ENCODE data around the gene FBXW2.
A peak's percentile ranks its signal among the peaks of the same experiment; 100 is the strongest.
"Not testable (repeated sequence)": the region's sequence is repeated elsewhere in the genome, so short reads cannot be mapped to it uniquely, and the experiment has no call there.

Gene FBXW2

DNA sequence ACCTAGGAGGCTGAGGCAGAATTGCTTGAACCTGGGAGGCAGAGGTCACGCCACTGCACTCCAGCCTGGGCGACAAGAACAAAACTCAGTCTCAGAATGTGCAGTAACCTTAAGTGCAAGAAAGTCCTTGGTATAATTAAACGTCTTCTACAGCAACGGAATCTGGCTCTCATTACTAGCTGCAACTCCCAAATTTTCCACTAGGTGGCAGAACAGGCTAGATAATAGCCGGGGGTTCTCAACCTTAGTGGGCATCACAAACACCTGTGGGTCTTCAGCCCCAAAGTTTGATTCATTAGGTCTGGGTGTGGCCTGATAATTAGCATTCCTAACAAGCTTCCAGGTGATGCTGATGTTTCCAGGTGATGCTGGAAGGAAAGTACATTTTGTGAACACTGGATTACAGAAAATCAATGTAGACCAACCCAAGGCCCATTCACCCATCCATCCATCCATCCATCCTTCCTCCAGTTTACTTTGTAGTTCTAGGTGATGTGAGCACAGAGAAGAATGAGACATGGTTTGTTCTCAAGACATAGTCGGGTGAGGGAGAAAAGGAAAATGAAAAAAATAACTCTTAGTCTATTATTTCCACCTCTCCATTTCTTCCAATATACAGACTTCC lies 37.3 kb downstream of the FBXW2 start:
- Histone ChIP-seq H3K14ac (ENCODE audit: low read length) (no peak overlapping the region), H3K4ac (ENCODE audit: low read length) (no peak overlapping the region), H2BK5ac (ENCODE audit: low read length) (no peak overlapping the region), H2BK120ac (ENCODE audit: low read depth, low read length) (no peak overlapping the region), H2AFZ (ENCODE audit: low read length) (no peak overlapping the region), H3K9me3 (replicated peaks in 1 of 2; ENCODE audit: control insufficient read depth in 2 of 2, insufficient read depth in 1 of 2, low read depth in 1 of 2, low read length in 2 of 2) (no peaks in the 10 kb centered on the region), H3K79me1 (ENCODE audit: low read depth, low read length) (no peaks in the 10 kb centered on the region), H4K91ac (ENCODE audit: low read depth, low read length, poor library complexity) (no peak overlapping the region), H3K36me3 (replicated peaks in 1 of 2; ENCODE audit: control insufficient read depth in 2 of 2, insufficient read depth in 2 of 2, low read length in 2 of 2) (peaks cover 6 to 42% of the 10 kb centered on the region in 2 donors), H3K4me3 (ENCODE audit: low read length in 2 of 2) (no peak overlapping the region), H3K9ac (ENCODE audit: low read depth, low read length, poor library complexity) (no peak overlapping the region), H3K23ac (ENCODE audit: low read depth, low read length, poor library complexity) (no peak overlapping the region), H2BK12ac (ENCODE audit: low read length) (no peak overlapping the region), H3K18ac (ENCODE audit: low read length) (no peak overlapping the region), H2BK15ac (ENCODE audit: low read length) (no peak overlapping the region), H3K27ac (replicated peaks; ENCODE audit: low read length) (no peak overlapping the region), H3K4me1 (ENCODE audit: control insufficient read depth in 2 of 2, insufficient read depth in 1 of 2, low read depth in 1 of 2, low read length in 2 of 2) (no peaks in the 10 kb centered on the region), H4K8ac (ENCODE audit: low read depth, low read length) (no peak overlapping the region), H3K27me3 (ENCODE audit: control insufficient read depth in 3 of 3, insufficient read depth in 3 of 3, low read depth in 1 of 3, low read length in 3 of 3) (no peaks in the 10 kb centered on the region), H3K4me2 (ENCODE audit: insufficient read depth, low read length, poor library complexity, severe bottlenecking) (no peak overlapping the region), H2AK5ac (ENCODE audit: low read depth, low read length) (no peak overlapping the region)
- peak; percentile 71 for DNase-seq (ENCODE audit: low spot score)
- WGBS, 2 donors (ENCODE audit: extremely low coverage in 2 of 2, insufficient read length in 2 of 2, insufficient replicate concordance in 1 of 2): no CpG with 5 or more reads among the region's 6 CpGs

- no peak overlapping the region for H3K4ac ChIP-seq (ENCODE audit: low read length)
- H2BK120ac ChIP-seq (ENCODE audit: low read depth, low read length): no peak overlapping the region
- H2AK5ac ChIP-seq (ENCODE audit: low read depth, low read length): no peak overlapping the region
- no peak overlapping the region for H2BK5ac ChIP-seq (ENCODE audit: low read length)
- H2AFZ ChIP-seq (ENCODE audit: low read length): no peak overlapping the region
- H3K27ac ChIP-seq (replicated peaks; ENCODE audit: low read length): no peak overlapping the region
- no peak overlapping the region for H4K91ac ChIP-seq (ENCODE audit: low read depth, low read length, poor library complexity)
- no peak overlapping the region for H3K23ac ChIP-seq (ENCODE audit: low read depth, low read length, poor library complexity)
- H3K79me1 ChIP-seq (ENCODE audit: low read depth, low read length): no peaks in the 10 kb centered on the region
- H3K9ac ChIP-seq (ENCODE audit: low read depth, low read length, poor library complexity): no peak overlapping the region
- WGBS, 2 donors (ENCODE audit: extremely low coverage in 2 of 2, insufficient read length in 2 of 2, insufficient replicate concordance in 1 of 2): no CpG with 5 or more reads among the region's 2 CpGs
- H3K4me3 ChIP-seq (ENCODE audit: low read length in 2 of 2): no peak overlapping the region
- no peaks in the 10 kb centered on the region for H3K4me1 ChIP-seq (ENCODE audit: control insufficient read depth in 2 of 2, insufficient read depth in 1 of 2, low read depth in 1 of 2, low read length in 2 of 2)
- H3K36me3 ChIP-seq (replicated peaks in 1 of 2; ENCODE audit: control insufficient read depth in 2 of 2, insufficient read depth in 2 of 2, low read length in 2 of 2): peaks cover 5 to 34% of the 10 kb centered on the region in 2 donors
- H3K4me2 ChIP-seq (ENCODE audit: insufficient read depth, low read length, poor library complexity, severe bottlenecking): no peak overlapping the region
- H3K27me3 ChIP-seq (ENCODE audit: control insufficient read depth in 3 of 3, insufficient read depth in 3 of 3, low read depth in 1 of 3, low read length in 3 of 3): no peaks in the 10 kb centered on the region
- H3K9me3 ChIP-seq (replicated peaks in 1 of 2; ENCODE audit: control insufficient read depth in 2 of 2, insufficient read depth in 1 of 2, low read depth in 1 of 2, low read length in 2 of 2): no peaks in the 10 kb centered on the region
- no peak overlapping the region for H3K18ac ChIP-seq (ENCODE audit: low read length)
- H4K8ac ChIP-seq (ENCODE audit: low read depth, low read length): no peak overlapping the region
- H3K14ac ChIP-seq (ENCODE audit: low read length): no peak overlapping the region
- H2BK12ac ChIP-seq (ENCODE audit: low read length): no peak overlapping the region
- DNase-seq (ENCODE audit: low spot score): no peak
- no peak overlapping the region for H2BK15ac ChIP-seq (ENCODE audit: low read length)
Observed at GRCh38 chr9:120755044-120755443, 38.2 kb downstream of the FBXW2 start.

- Histone ChIP-seq H3K9me3 (replicated peaks in 1 of 2; ENCODE audit: control insufficient read depth in 2 of 2, insufficient read depth in 1 of 2, low read depth in 1 of 2, low read length in 2 of 2) (no peaks in the 10 kb centered on the region), H3K79me1 (ENCODE audit: low read depth, low read length) (no peaks in the 10 kb centered on the region), H2AK5ac (ENCODE audit: low read depth, low read length) (no peak overlapping the region), H3K14ac (ENCODE audit: low read length) (no peak overlapping the region), H3K18ac (ENCODE audit: low read length) (no peak overlapping the region), H4K8ac (ENCODE audit: low read depth, low read length) (no peak overlapping the region), H3K9ac (ENCODE audit: low read depth, low read length, poor library complexity) (no peak overlapping the region), H3K36me3 (replicated peaks in 1 of 2; ENCODE audit: control insufficient read depth in 2 of 2, insufficient read depth in 2 of 2, low read length in 2 of 2) (no peaks in the 10 kb centered on the region), H3K27me3 (ENCODE audit: control insufficient read depth in 3 of 3, insufficient read depth in 3 of 3, low read depth in 1 of 3, low read length in 3 of 3) (no peaks in the 10 kb centered on the region), H2BK120ac (ENCODE audit: low read depth, low read length) (no peak overlapping the region), H3K4me1 (ENCODE audit: control insufficient read depth in 2 of 2, insufficient read depth in 1 of 2, low read depth in 1 of 2, low read length in 2 of 2) (no peaks in the 10 kb centered on the region), H4K91ac (ENCODE audit: low read depth, low read length, poor library complexity) (no peak overlapping the region), H3K27ac (replicated peaks; ENCODE audit: low read length) (no peak overlapping the region), H3K4ac (ENCODE audit: low read length) (no peak overlapping the region), H3K4me2 (ENCODE audit: insufficient read depth, low read length, poor library complexity, severe bottlenecking) (no peak overlapping the region), H3K4me3 (ENCODE audit: low read length in 2 of 2) (no peak overlapping the region), H2BK15ac (ENCODE audit: low read length) (no peak overlapping the region), H2BK12ac (ENCODE audit: low read length) (no peak overlapping the region), H2AFZ (ENCODE audit: low read length) (no peak overlapping the region), H3K23ac (ENCODE audit: low read depth, low read length, poor library complexity) (no peak overlapping the region), H2BK5ac (ENCODE audit: low read length) (no peak overlapping the region)
- no peak for DNase-seq (ENCODE audit: low spot score)
- no CpG with 5 or more reads among the region's 5 CpGs for WGBS, 2 donors (ENCODE audit: extremely low coverage in 2 of 2, insufficient read length in 2 of 2, insufficient replicate concordance in 1 of 2)
Observed at GRCh38 chr9:120750421-120750820, 42.8 kb downstream of the FBXW2 start.

GRCh38 chr9:120746366-120746765 lies 46.9 kb downstream of the FBXW2 start:
- H2AK5ac ChIP-seq (ENCODE audit: low read depth, low read length); H4K91ac ChIP-seq (ENCODE audit: low read depth, low read length, poor library complexity); H2BK120ac ChIP-seq (ENCODE audit: low read depth, low read length); H2BK15ac ChIP-seq (ENCODE audit: low read length); H3K4me1 ChIP-seq (ENCODE audit: control insufficient read depth in 2 of 2, insufficient read depth in 1 of 2, low read depth in 1 of 2, low read length in 2 of 2); H3K36me3 ChIP-seq (replicated peaks in 1 of 2; ENCODE audit: control insufficient read depth in 2 of 2, insufficient read depth in 2 of 2, low read length in 2 of 2); H3K9me3 ChIP-seq (replicated peaks in 1 of 2; ENCODE audit: control insufficient read depth in 2 of 2, insufficient read depth in 1 of 2, low read depth in 1 of 2, low read length in 2 of 2); H2BK12ac ChIP-seq (ENCODE audit: low read length); H3K4me3 ChIP-seq (ENCODE audit: low read length in 2 of 2); H3K4me2 ChIP-seq (ENCODE audit: insufficient read depth, low read length, poor library complexity, severe bottlenecking); H3K27me3 ChIP-seq (ENCODE audit: control insufficient read depth in 3 of 3, insufficient read depth in 3 of 3, low read depth in 1 of 3, low read length in 3 of 3); H3K9ac ChIP-seq (ENCODE audit: low read depth, low read length, poor library complexity); H3K27ac ChIP-seq (replicated peaks; ENCODE audit: low read length); H3K18ac ChIP-seq (ENCODE audit: low read length); H3K79me1 ChIP-seq (ENCODE audit: low read depth, low read length); H3K4ac ChIP-seq (ENCODE audit: low read length); H2AFZ ChIP-seq (ENCODE audit: low read length); H2BK5ac ChIP-seq (ENCODE audit: low read length); DNase-seq (ENCODE audit: low spot score); H3K14ac ChIP-seq (ENCODE audit: low read length); H3K23ac ChIP-seq (ENCODE audit: low read depth, low read length, poor library complexity): not testable (repeated sequence)
- peak overlapping the region; percentile 17 for H4K8ac ChIP-seq (ENCODE audit: low read depth, low read length)
- WGBS, 2 donors (ENCODE audit: extremely low coverage in 2 of 2, insufficient read length in 2 of 2, insufficient replicate concordance in 1 of 2): no CpG with 5 or more reads among the region's 26 CpGs
